ENCODE data around the gene SZRD1.

DNA sequence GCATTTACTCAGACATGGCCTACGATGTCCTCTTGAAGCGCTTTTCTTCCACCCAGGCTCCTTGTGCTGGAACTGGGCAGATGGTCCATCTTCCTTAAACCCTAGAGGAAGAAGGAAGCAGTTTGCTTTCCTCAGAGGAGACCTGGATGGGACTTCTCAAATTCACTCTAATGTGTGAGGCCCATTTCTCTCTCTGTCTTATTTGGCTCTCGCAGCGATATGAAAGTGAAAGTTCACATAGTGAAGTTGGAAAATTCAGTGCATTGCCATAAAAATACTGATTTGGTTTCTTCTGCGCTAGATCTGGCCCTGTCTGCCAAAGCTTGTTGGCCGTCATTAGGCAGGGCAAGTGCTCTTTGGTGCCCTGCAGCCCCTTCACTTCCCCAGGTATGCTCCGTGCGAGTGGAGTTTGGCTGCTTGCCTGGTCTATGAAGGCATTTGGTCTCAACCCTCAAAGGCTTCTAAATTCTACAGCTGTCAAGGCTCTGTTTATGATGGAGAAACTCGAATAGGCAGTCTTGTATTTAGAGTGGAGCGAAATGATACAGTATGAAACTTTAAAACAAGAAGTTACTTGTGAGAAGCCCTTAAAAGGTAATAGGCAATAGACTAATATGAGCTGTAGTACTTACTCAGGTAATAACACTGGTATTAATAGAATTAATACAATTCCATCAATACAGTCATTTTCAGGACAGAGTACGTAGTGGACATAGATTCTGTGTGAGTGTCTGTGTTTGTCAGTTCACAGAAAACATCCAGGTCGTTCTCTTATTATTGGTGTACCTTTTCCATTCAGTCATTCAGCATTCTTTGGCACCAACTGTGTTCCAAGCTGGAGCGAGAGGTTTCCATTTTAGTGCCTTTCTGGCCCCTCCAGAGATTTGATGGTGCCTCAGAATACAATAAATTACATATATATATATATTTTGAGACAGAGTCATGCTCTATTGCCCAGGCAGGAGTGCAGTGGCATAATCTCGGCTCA is 20.5 kb downstream of the SZRD1 start:
- no peak for TF ChIP-seq CTCF (conservative IDR thresholded peaks at IDR 0.05; ENCODE audit: low read depth, low read length)
- TF ChIP-seq POLR2A (IDR thresholded peaks at IDR 0.05; ENCODE audit: low read depth, low read length): no peak
- no peak for TF ChIP-seq MAFK (IDR thresholded peaks at IDR 0.05; ENCODE audit: low read depth, low read length)
- TF ChIP-seq RCOR1 (IDR thresholded peaks at IDR 0.05; ENCODE audit: insufficient replicate concordance, low read length): no peak
- TF ChIP-seq, protein P1, sequence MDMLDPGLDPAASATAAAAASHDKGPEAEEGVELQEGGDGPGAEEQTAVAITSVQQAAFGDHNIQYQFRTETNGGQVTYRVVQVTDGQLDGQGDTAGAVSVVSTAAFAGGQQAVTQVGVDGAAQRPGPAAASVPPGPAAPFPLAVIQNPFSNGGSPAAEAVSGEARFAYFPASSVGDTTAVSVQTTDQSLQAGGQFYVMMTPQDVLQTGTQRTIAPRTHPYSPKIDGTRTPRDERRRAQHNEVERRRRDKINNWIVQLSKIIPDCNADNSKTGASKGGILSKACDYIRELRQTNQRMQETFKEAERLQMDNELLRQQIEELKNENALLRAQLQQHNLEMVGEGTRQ (IDR thresholded peaks at IDR 0.05; ENCODE audit: low read depth, low read length): no peak
- no peak for TF ChIP-seq CEBPB (IDR thresholded peaks at IDR 0.05; ENCODE audit: low read depth, low read length)

All from IMR-90 (cell line).